T1000 (cell line): ENCODE measurements around the gene GABPB1.

Source experiments
- DNase-seq: peaks from one replicate; lab custom pipeline; 2025; ENCODE audit warnings: mixed read lengths; lab: John Stamatoyannopoulos, UW

GABPB1 gene

GRCh38 chr15:50344006-50344464 is 11.0 kb downstream of the GABPB1 start:
- no peak for DNase-seq

- no peak for DNase-seq
Observed at GRCh38 chr15:50341616-50342136, 13.3 kb downstream of the GABPB1 start.

GRCh38 chr15:50340416-50340815 is 14.6 kb downstream of the GABPB1 start:
- DNase-seq = no peak

- DNase-seq = no peak
Observed at GRCh38 chr15:50339717-50340116, 15.3 kb downstream of the GABPB1 start.

- DNase-seq = no peak
Observed at GRCh38 chr15:50335251-50335650, 19.7 kb downstream of the GABPB1 start.

GRCh38 chr15:50333229-50333628 is 21.8 kb downstream of the GABPB1 start:
- no peak for DNase-seq

GRCh38 chr15:50330921-50331320 is 24.1 kb downstream of the GABPB1 start:
- DNase-seq = no peak

GRCh38 chr15:50328116-50328515 is 26.9 kb downstream of the GABPB1 start:
- no peak for DNase-seq

- no peak for DNase-seq
Observed at GRCh38 chr15:50321680-50322210, 33.3 kb downstream of the GABPB1 start.

GRCh38 chr15:50320504-50320903 is 34.5 kb downstream of the GABPB1 start:
- DNase-seq = no peak

GRCh38 chr15:50318697-50319096 is 36.3 kb downstream of the GABPB1 start:
- no peak for DNase-seq

- no peak for DNase-seq
Observed at GRCh38 chr15:50315814-50316630, 39.0 kb downstream of the GABPB1 start.

GRCh38 chr15:50312636-50313035 is 42.4 kb downstream of the GABPB1 start:
- DNase-seq = no peak

GRCh38 chr15:50307799-50308198 is 47.2 kb downstream of the GABPB1 start:
- no peak for DNase-seq

- DNase-seq = no peak
Observed at GRCh38 chr15:50304836-50305235, 50.2 kb downstream of the GABPB1 start.

- DNase-seq = no peak
Observed at GRCh38 chr15:50302581-50302980, 52.4 kb downstream of the GABPB1 start.

- no peak for DNase-seq
Observed at GRCh38 chr15:50298340-50298739, 56.7 kb downstream of the GABPB1 start.

- DNase-seq = no peak
Observed at GRCh38 chr15:50295966-50296365, 59.0 kb downstream of the GABPB1 start.

- no peak for DNase-seq
Observed at GRCh38 chr15:50289749-50290148, 65.2 kb downstream of the GABPB1 start.

GRCh38 chr15:50287324-50288116 is 67.5 kb downstream of the GABPB1 start:
- no peak for DNase-seq

GRCh38 chr15:50281427-50281826 is 73.6 kb downstream of the GABPB1 start:
- DNase-seq = no peak

GRCh38 chr15:50280271-50280670 is 74.7 kb downstream of the GABPB1 start:
- no peak for DNase-seq

GRCh38 chr15:50278496-50278895 is 76.5 kb downstream of the GABPB1 start:
- DNase-seq = no peak
